GM12891 (cell line): ENCODE results near the gene HERC2.

Experiments
- POLR2A ChIP-seq: IDR thresholded peaks from 2 replicates; pipeline ENCODE4 v1.6.1; 2011; ENCODE audit warnings: low read depth, low read length, control low read depth
- POLR2AphosphoS5 ChIP-seq: IDR thresholded peaks from 2 replicates; pipeline ENCODE4 v1.6.1; 2011; ENCODE audit warnings: low read depth, low read length, control low read depth
- POU2F2 ChIP-seq: IDR thresholded peaks from 2 replicates; pipeline ENCODE4 v1.6.1; 2011; ENCODE audit warnings: low read depth, mild to moderate bottlenecking, control low read depth, low read length, moderate library complexity
- SPI1 ChIP-seq: IDR thresholded peaks from 2 replicates; pipeline ENCODE4 v1.6.1; 2011; ENCODE audit warnings: low read depth, low read length, control low read depth
- TAF1 ChIP-seq: IDR thresholded peaks from 2 replicates; pipeline ENCODE4 v1.6.1; 2011; ENCODE audit warnings: low read depth, low read length, control low read depth

GRCh38 chr15:28105793-28106192 lies 216.2 kb downstream of the HERC2 start:
- TF ChIP-seq POLR2AphosphoS5, result no peak
- no peak for TF ChIP-seq POLR2A
- no peak for TF ChIP-seq POU2F2
- TF ChIP-seq TAF1, result no peak
- TF ChIP-seq SPI1, result no peak
